T-cell (primary cell): ENCODE data around the gene ATP2A3. TPM values are rescaled to one million over a fixed set of nuclear protein-coding genes. Genes with fewer than 3 reads are reported as not detected.

ENCODE experiments used
- ATAC-seq, 4 experiments: fragments of 200-7000 bp in 3 of 4; fragments of 150-1000 bp in 1 of 4; cut with Tn5 transposase; replicated peaks in 1 of 4; 1 replicate in 3 of 4; 2 replicates in 1 of 4; pipeline ENCODE4 v1.10.0; 2021; ENCODE audit warnings: moderate library complexity in 3 of 4, mild to moderate bottlenecking in 2 of 4, moderate number of reproducible peaks in 1 of 4
- CTCF ChIA-PET, 2 donors: fragments of 300-600 bp; sonication (Branson Sonifier 250); formaldehyde crosslinking; loops; one replicate each; lab custom pipeline; 2022; ENCODE audit warnings: antibody characterized with exemption in 2 of 2; lab: Charles Lee
- POLR2A ChIA-PET, 2 donors: fragments of 300-600 bp; sonication (Branson Sonifier 250); formaldehyde crosslinking; loops; one replicate each; lab custom pipeline; 2022; ENCODE audit warnings: antibody characterized with exemption in 2 of 2; lab: Charles Lee
- DNase-seq, 35 experiments: peaks; one replicate each; pipeline versions ENCODE4 v3.0.0 to v3.0.0-alpha.2; 2013 to 2023
- H3K27ac ChIP-seq: one replicate; pipeline ENCODE4 v1.5.1; 2013; ENCODE audit warnings: low read length
- H3K27me3 ChIP-seq, 2 experiments: replicated peaks in 1 of 2; 1 replicate in 1 of 2; 2 replicates in 1 of 2; pipeline versions ENCODE4 v1.6.1 to v1.7.0; 2013; ENCODE audit warnings: low read length in 1 of 2, mixed read lengths in 1 of 2; ENCODE audit not compliant: control insufficient read depth in 2 of 2, insufficient read depth in 2 of 2; ENCODE audit errors: extremely low read depth in 1 of 2
- H3K36me3 ChIP-seq, 2 donors: 1 replicate in 1 of 2; 2 replicates in 1 of 2; pipeline versions ENCODE4 v1.6.1 to v1.7.0; 2013; ENCODE audit warnings: low read length in 1 of 2; ENCODE audit not compliant: control insufficient read depth in 2 of 2, insufficient read depth in 1 of 2; ENCODE audit errors: extremely low read depth in 1 of 2
- H3K4me1 ChIP-seq, 2 experiments: 1 replicate in 1 of 2; 2 replicates in 1 of 2; pipeline versions ENCODE4 v1.6.1 to v1.7.0; 2013; ENCODE audit warnings: low read length in 2 of 2, mixed read lengths in 1 of 2; ENCODE audit not compliant: insufficient read depth in 2 of 2, control insufficient read depth in 1 of 2; ENCODE audit errors: extremely low read depth in 1 of 2
- H3K4me3 ChIP-seq, 2 donors: 1 replicate in 1 of 2; 2 replicates in 1 of 2; pipeline versions ENCODE4 v1.5.1 to v1.7.0; 2013; ENCODE audit warnings: mild to moderate bottlenecking in 2 of 2, low read length in 1 of 2, moderate library complexity in 1 of 2; ENCODE audit not compliant: control insufficient read depth in 1 of 2; ENCODE audit errors: extremely low read depth in 1 of 2
- H3K9me3 ChIP-seq: 2 replicates; pipeline ENCODE4 v1.7.0; 2013
- H3K27ac Mint-ChIP-seq, 2 donors: one replicate each; pipeline ENCODE4 v1.8.0; 2020 to 2021; ENCODE audit warnings: mild to moderate bottlenecking in 2 of 2, mixed read lengths in 2 of 2
- H3K27me3 Mint-ChIP-seq, 2 donors: one replicate each; pipeline ENCODE4 v1.8.0; 2021 to 2022; ENCODE audit warnings: mixed read lengths in 2 of 2
- H3K36me3 Mint-ChIP-seq: one replicate; pipeline ENCODE4 v1.8.0; 2021; ENCODE audit warnings: mixed read lengths
- H3K4me1 Mint-ChIP-seq, 3 donors: one replicate each; pipeline ENCODE4 v1.8.0; 2020 to 2022; ENCODE audit warnings: mixed read lengths in 3 of 3, mild to moderate bottlenecking in 1 of 3
- H3K4me3 Mint-ChIP-seq, 3 donors: one replicate each; pipeline ENCODE4 v1.8.0; 2020 to 2022; ENCODE audit warnings: mild to moderate bottlenecking in 3 of 3, mixed read lengths in 3 of 3, moderate library complexity in 3 of 3
- H3K9me3 Mint-ChIP-seq, 3 donors: one replicate each; pipeline ENCODE4 v1.8.0; 2020 to 2022; ENCODE audit warnings: mixed read lengths in 3 of 3
- WGBS: methylation state at CpG from one replicate; pipeline ENCODE4 v1.1.5; 2013; ENCODE audit warnings: missing lambda C conversion rate; ENCODE audit not compliant: insufficient coverage; 5-methylcytosine and 5-hydroxymethylcytosine counted together
- total RNA-seq, 35 experiments: library from RNA in 6 of 35; stranded (reverse) in 6 of 35; fragments of 120-200 nt in 1 of 35; gene quantifications; one replicate each; pipeline versions ENCODE4 v1.2.1 to v1.2.4 and lab custom pipeline; 2013 to 2026

Gene ATP2A3
- total RNA-seq, 5 donors from 2014 or later (not counting 1 experiment from before 2014, with no cell fraction given): 228 to 303 (median 248) TPM

DNA sequence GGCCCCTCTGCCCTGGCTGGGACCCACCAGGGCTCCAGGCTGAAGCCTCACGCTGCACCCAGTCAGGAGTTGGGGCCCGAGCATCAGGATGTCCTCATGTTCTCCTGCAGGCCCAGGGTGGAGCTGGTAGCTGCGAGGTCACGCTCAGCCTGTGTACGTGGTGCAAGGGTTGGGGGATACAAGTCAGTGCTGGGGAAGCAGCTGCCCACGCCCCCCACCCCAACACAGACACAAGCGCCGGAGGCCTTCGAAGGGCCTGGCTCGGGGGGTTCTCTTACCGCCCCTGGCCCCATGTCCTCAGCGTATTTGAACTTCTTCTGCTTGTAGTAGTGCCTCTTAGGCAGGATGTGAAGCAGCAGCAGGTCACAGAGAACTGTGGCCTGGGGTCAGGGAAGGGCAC, 66.5 kb downstream of the ATP2A3 start:
- no peak overlapping the region for H3K27ac Mint-ChIP-seq
- H3K4me1 ChIP-seq: peaks cover 4 to 10% of the 10 kb centered on the region in 2 experiments
- no peak for ATAC-seq
- H3K4me3 Mint-ChIP-seq: no peak overlapping the region
- no peaks in the 10 kb centered on the region for H3K36me3 Mint-ChIP-seq
- no peaks in the 10 kb centered on the region for H3K9me3 Mint-ChIP-seq
- no peaks in the 10 kb centered on the region for H3K27me3 Mint-ChIP-seq
- no peak overlapping the region for H3K4me3 ChIP-seq
- H3K36me3 ChIP-seq: no peaks in the 10 kb centered on the region
- CTCF ChIA-PET: interaction anchor here in 1 of 2 donors (1.0 to 1.2 kb wide), 2 partner anchors 9 to 15 kb away, joined by 3 read pairs; no protein-coding TSS in a partner anchor
- no peak overlapping the region for H3K27ac ChIP-seq
- POLR2A ChIA-PET: no interaction called here
- DNase-seq: no peak
- H3K4me1 Mint-ChIP-seq: peaks cover 11 to 12% (median 11%) of the 10 kb centered on the region in 3 donors
- H3K27me3 ChIP-seq: peaks cover 0 to under 1% of the 10 kb centered on the region in 2 experiments
- 93% methylated on average over 5 of the region's 12 CpGs for WGBS
- no peaks in the 10 kb centered on the region for H3K9me3 ChIP-seq

DNA sequence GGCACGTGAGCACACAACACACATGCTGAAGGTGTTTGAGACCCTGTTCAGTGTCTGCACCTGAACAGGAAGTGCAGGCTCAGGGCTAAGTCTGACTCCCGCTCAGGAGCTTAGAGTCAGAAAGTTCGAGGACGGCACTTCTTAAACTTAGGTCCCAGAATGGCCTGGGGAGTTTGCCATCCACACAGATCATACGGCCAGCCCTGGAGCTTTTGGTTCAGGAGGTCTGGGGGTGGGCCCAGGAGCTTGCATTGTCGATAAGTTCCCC, 67.3 kb downstream of the ATP2A3 start:
- Mint-ChIP-seq H3K4me1 (peaks cover 11 to 15% (median 13%) of the 10 kb centered on the region in 3 donors), H3K27ac (no peak overlapping the region), H3K9me3 (no peaks in the 10 kb centered on the region), H3K4me3 (no peak overlapping the region), H3K27me3 (no peaks in the 10 kb centered on the region), H3K36me3 (no peaks in the 10 kb centered on the region)
- H3K27ac ChIP-seq: no peak overlapping the region
- ATAC-seq (no peak), DNase-seq (no peak)
- H3K27me3 ChIP-seq: no peaks in the 10 kb centered on the region
- no peak overlapping the region for H3K4me3 ChIP-seq
- CTCF ChIA-PET: interaction anchor here in 1 of 2 donors (1.0 to 1.2 kb wide), 2 partner anchors 10 to 15 kb away, joined by 3 read pairs; no protein-coding TSS in a partner anchor
- H3K36me3 ChIP-seq: no peaks in the 10 kb centered on the region
- POLR2A ChIA-PET: no interaction called here
- 74% methylated on average over 6 of the region's 6 CpGs for WGBS
- no peaks in the 10 kb centered on the region for H3K9me3 ChIP-seq
- peaks cover 5 to 15% of the 10 kb centered on the region in 2 experiments for H3K4me1 ChIP-seq

- Histone ChIP-seq H3K27ac (no peak overlapping the region), H3K9me3 (no peaks in the 10 kb centered on the region), H3K4me1 (peaks cover 6 to 20% of the 10 kb centered on the region in 2 experiments), H3K4me3 (no peak overlapping the region), H3K36me3 (no peaks in the 10 kb centered on the region), H3K27me3 (no peaks in the 10 kb centered on the region)
- Mint-ChIP-seq H3K4me3 (no peak overlapping the region), H3K27me3 (no peaks in the 10 kb centered on the region), H3K9me3 (no peaks in the 10 kb centered on the region), H3K4me1 (peaks cover 17 to 20% (median 19%) of the 10 kb centered on the region in 3 donors), H3K36me3 (no peaks in the 10 kb centered on the region), H3K27ac (no peak overlapping the region)
- 86% methylated on average over 7 of the region's 15 CpGs for WGBS
- POLR2A ChIA-PET: no interaction called here
- no peak for DNase-seq
- CTCF ChIA-PET: interaction anchor here in 1 of 2 donors (1.2 kb wide), 1 partner anchor 11 kb away, joined by 3 read pairs; no protein-coding TSS in a partner anchor
- no peak for ATAC-seq
These were observed 67.9 kb downstream of the ATP2A3 start for GRCh38 chr17:3896108-3896967.

GRCh38 chr17:3895354-3895753, 68.9 kb downstream of the ATP2A3 start:
- Histone ChIP-seq H3K27ac (no peak overlapping the region), H3K27me3 (no peaks in the 10 kb centered on the region), H3K9me3 (no peaks in the 10 kb centered on the region), H3K4me3 (no peak overlapping the region), H3K4me1 (peaks cover 6 to 26% of the 10 kb centered on the region in 2 experiments), H3K36me3 (no peaks in the 10 kb centered on the region)
- ATAC-seq (no peak), DNase-seq (no peak)
- H3K27me3 Mint-ChIP-seq: no peaks in the 10 kb centered on the region
- CTCF ChIA-PET: interaction anchor here in 1 of 2 donors (1.4 kb wide), 1 partner anchor 18 kb away, joined by 8 read pairs; no protein-coding TSS in a partner anchor
- no peaks in the 10 kb centered on the region for H3K36me3 Mint-ChIP-seq
- H3K4me1 Mint-ChIP-seq: peaks cover 26 to 27% (median 27%) of the 10 kb centered on the region in 3 donors
- POLR2A ChIA-PET: interaction anchor here in 1 of 2 donors (0.6 kb wide), 2 partner anchors 225 to 898 kb away, joined by 3 to 4 read pairs; no protein-coding TSS in a partner anchor
- no peak overlapping the region for H3K27ac Mint-ChIP-seq
- H3K9me3 Mint-ChIP-seq: no peaks in the 10 kb centered on the region
- H3K4me3 Mint-ChIP-seq: no peak overlapping the region
- WGBS: no CpG with 5 or more reads among the region's 3 CpGs

- H3K36me3 ChIP-seq: no peaks in the 10 kb centered on the region
- ATAC-seq (no peak), DNase-seq (no peak)
- H3K36me3 Mint-ChIP-seq: no peaks in the 10 kb centered on the region
- ChIA-PET CTCF (interaction anchor here in 1 of 2 donors (1.1 to 1.4 kb wide), 2 partner anchors 19 to 49 kb away, joined by 3 to 8 read pairs; partner anchors contain the start of gene NCBP3), POLR2A (interaction anchor here in 1 of 2 donors (0.6 kb wide), 2 partner anchors 224 to 899 kb away, joined by 3 to 4 read pairs; no protein-coding TSS in a partner anchor)
- no peaks in the 10 kb centered on the region for H3K9me3 ChIP-seq
- H3K4me3 Mint-ChIP-seq: no peak overlapping the region
- H3K27ac ChIP-seq: no peak overlapping the region
- peak overlapping the region in 1 of 2 donors; percentile 8 for H3K27ac Mint-ChIP-seq
- no peaks in the 10 kb centered on the region for H3K27me3 ChIP-seq
- no peaks in the 10 kb centered on the region for H3K9me3 Mint-ChIP-seq
- no peak overlapping the region for H3K4me3 ChIP-seq
- WGBS: 81% methylated on average over 2 of the region's 2 CpGs
- H3K4me1 Mint-ChIP-seq: peaks cover 28 to 29% (median 28%) of the 10 kb centered on the region in 3 donors
- H3K4me1 ChIP-seq: peaks cover 6 to 26% of the 10 kb centered on the region in 2 experiments
- no peaks in the 10 kb centered on the region for H3K27me3 Mint-ChIP-seq
These were observed 69.3 kb downstream of the ATP2A3 start for GRCh38 chr17:3894911-3895343.

- DNase-seq: no peak
- CTCF ChIA-PET: interaction anchor here in 1 of 2 donors (1.1 to 1.4 kb wide), 2 partner anchors 20 to 48 kb away, joined by 3 to 8 read pairs; partner anchors contain the start of gene NCBP3
- no peak overlapping the region for H3K27ac ChIP-seq
- H3K9me3 ChIP-seq: no peaks in the 10 kb centered on the region
- POLR2A ChIA-PET: interaction anchor here in 1 of 2 donors (0.5 to 0.7 kb wide), 2 partner anchors 19 to 69 kb away, joined by 3 read pairs; no protein-coding TSS in a partner anchor
- H3K4me1 ChIP-seq: peaks cover 6 to 26% of the 10 kb centered on the region in 2 experiments
- no peak overlapping the region for H3K4me3 ChIP-seq
- 97% methylated on average over 4 of the region's 5 CpGs for WGBS
- Mint-ChIP-seq H3K4me3 (peak overlapping the region; percentile 71 to 81 (median 77)), H3K27me3 (no peaks in the 10 kb centered on the region), H3K4me1 (peaks cover 28 to 29% (median 28%) of the 10 kb centered on the region in 3 donors), H3K27ac (peak overlapping the region in 1 of 2 donors; percentile 83), H3K36me3 (no peaks in the 10 kb centered on the region), H3K9me3 (no peaks in the 10 kb centered on the region)
- H3K36me3 ChIP-seq: no peaks in the 10 kb centered on the region
- no peaks in the 10 kb centered on the region for H3K27me3 ChIP-seq
- ATAC-seq: no peak
These were observed 70.0 kb downstream of the ATP2A3 start for GRCh38 chr17:3894188-3894587.
